Measurements from ENCODE around the gene DHX15. TPM values are rescaled to one million over a fixed set of nuclear protein-coding genes. Genes with fewer than 3 reads are reported as not detected.

The DHX15 gene
- total and polyA plus RNA-seq, 9 of the 15 experiments (the other 6 are each of a cell fraction or from before 2014, with no cell fraction given) = 165 to 287 (median 208) TPM

- Histone ChIP-seq H3K9me1 (ENCODE audit: control insufficient read depth, insufficient read depth, low read length) (no peaks in the 10 kb centered on the region), H3K4me1 (replicated peaks in 1 of 2; ENCODE audit: control insufficient read depth in 2 of 2, insufficient read depth in 2 of 2, low read length in 2 of 2) (no peaks in the 10 kb centered on the region), H3K9ac (ENCODE audit: insufficient read depth in 1 of 2, low read depth in 2 of 2, low read length in 2 of 2) (no peak overlapping the region), H3K4me3 (no peak overlapping the region), H2AFZ (ENCODE audit: low read depth, low read length) (no peak overlapping the region), H3K36me3 (ENCODE audit: control insufficient read depth, insufficient read depth, low read length) (peaks cover 90% of the 10 kb centered on the region; the same call in 2 of the 3 replicates), H3K79me2 (ENCODE audit: control insufficient read depth, insufficient read depth, low read length) (peaks cover 99% of the 10 kb centered on the region), H4K20me1 (replicated peaks; ENCODE audit: control insufficient read depth, insufficient read depth, low read length) (peaks cover 65% of the 10 kb centered on the region), H3K4me2 (ENCODE audit: insufficient read depth, low read length) (no peak overlapping the region), H3K27ac (ENCODE audit: extremely low read depth, low read depth, low read length) (no peak overlapping the region), H3K9me3 (replicated peaks; ENCODE audit: control insufficient read depth, insufficient read depth, low read depth, low read length) (no peaks in the 10 kb centered on the region), H3K27me3 (ENCODE audit: control insufficient read depth in 2 of 2, insufficient read depth in 2 of 2, low read length in 2 of 2) (no peaks in the 10 kb centered on the region)
- ChIA-PET POLR2A (interaction anchor here (0.6 to 1.8 kb wide), 4 partner anchors 11 to 51 kb away, joined by 3 to 11 read pairs (median 4); partner anchors contain the start of gene DHX15), CTCF (ENCODE audit: low intra/inter-chr PET ratio) (no interaction called here)
- WGBS (ENCODE audit: insufficient coverage, low coverage, missing lambda C conversion rate) = 73% methylated on average over 3 of the region's 3 CpGs
- BruUV-seq (replicated peaks) = no TSS peak
- ATAC-seq (no peak), FAIRE-seq (no peak), DNase-seq (ENCODE audit: extremely low read depth in 1 of 4, low spot score in 3 of 4) (no peak)
- intact Hi-C loops (cut with micrococcal nuclease) = no loop called here
- TF ChIP-seq MAFG (tag; conservative IDR thresholded peaks at IDR 0.05) (0 out of 2 replicates have a peak, but pooled peaks have one; percentile 29), C11orf30 (IDR thresholded peaks at IDR 0.05; ENCODE audit: low read depth) (peak; percentile 62; the same call in 1 of the 2 replicates), MIER1 (IDR thresholded peaks at IDR 0.05; ENCODE audit: low read depth) (no peak), MAFK (IDR thresholded peaks at IDR 0.05; ENCODE audit: low read length) (peak; percentile 16; the same call in 1 of the 2 replicates), ZNF316 (IDR thresholded peaks at IDR 0.05) (peak; percentile 69)
- in situ Hi-C loops (cut with MboI) = no loop called here
These were observed 23.4 kb downstream of the DHX15 start for GRCh38 chr4:24560868-24561368.

GRCh38 chr4:24559889-24560288, 24.5 kb downstream of the DHX15 start:
- Histone ChIP-seq H3K4me2 (ENCODE audit: insufficient read depth, low read length) (no peak overlapping the region), H2AFZ (ENCODE audit: low read depth, low read length) (no peak overlapping the region), H3K9me3 (replicated peaks; ENCODE audit: control insufficient read depth, insufficient read depth, low read depth, low read length) (no peaks in the 10 kb centered on the region), H3K27ac (ENCODE audit: extremely low read depth, low read depth, low read length) (no peak overlapping the region), H3K27me3 (ENCODE audit: control insufficient read depth in 2 of 2, insufficient read depth in 2 of 2, low read length in 2 of 2) (no peaks in the 10 kb centered on the region), H3K9ac (ENCODE audit: insufficient read depth in 1 of 2, low read depth in 2 of 2, low read length in 2 of 2) (no peak overlapping the region), H3K9me1 (ENCODE audit: control insufficient read depth, insufficient read depth, low read length) (no peaks in the 10 kb centered on the region), H4K20me1 (replicated peaks; ENCODE audit: control insufficient read depth, insufficient read depth, low read length) (peaks cover 65% of the 10 kb centered on the region), H3K4me3 (no peak overlapping the region), H3K79me2 (ENCODE audit: control insufficient read depth, insufficient read depth, low read length) (peaks cover 99% of the 10 kb centered on the region), H3K36me3 (ENCODE audit: control insufficient read depth, insufficient read depth, low read length) (peaks cover 87% of the 10 kb centered on the region), H3K4me1 (replicated peaks in 1 of 2; ENCODE audit: control insufficient read depth in 2 of 2, insufficient read depth in 2 of 2, low read length in 2 of 2) (no peaks in the 10 kb centered on the region)
- BruUV-seq (replicated peaks) = no TSS peak
- in situ Hi-C loops (cut with MboI) = no loop called here
- FAIRE-seq (no peak), DNase-seq (ENCODE audit: extremely low read depth in 1 of 4, low spot score in 3 of 4) (no peak), ATAC-seq (peak; percentile 51)
- ChIA-PET POLR2A (interaction anchor here (1.3 to 1.8 kb wide), 3 partner anchors 11 to 15 kb away, joined by 3 to 4 read pairs (median 3); no protein-coding TSS in a partner anchor), CTCF (ENCODE audit: low intra/inter-chr PET ratio) (no interaction called here)
- WGBS (ENCODE audit: insufficient coverage, low coverage, missing lambda C conversion rate) = 87% methylated on average over 2 of the region's 2 CpGs
- intact Hi-C loops (cut with micrococcal nuclease) = no loop called here
- TF ChIP-seq ZNF165 (CRISPR knock-in tag; IDR thresholded peaks at IDR 0.05; ENCODE audit: borderline replicate concordance) = no peak
- TF ChIP-seq CCNT2 (IDR thresholded peaks at IDR 0.05; ENCODE audit: borderline replicate concordance, extremely low read depth, insufficient read length, low read depth, low read length) = no peak
- no peak for TF ChIP-seq BRD4 (IDR thresholded peaks at IDR 0.05)
- no peak for TF ChIP-seq FIP1L1 (IDR thresholded peaks at IDR 0.05; ENCODE audit: low read depth, low read length, poor library complexity, severe bottlenecking)
- no peak for TF ChIP-seq TEAD4 (IDR thresholded peaks at IDR 0.05; ENCODE audit: low read length)
- no peak for TF ChIP-seq TEAD4 (CRISPR knock-in tag; IDR thresholded peaks at IDR 0.05; ENCODE audit: borderline replicate concordance)
- TF ChIP-seq ZNF134 (CRISPR knock-in tag; conservative IDR thresholded peaks at IDR 0.05) = no peak
- no peak for TF ChIP-seq U2AF1 (optimal IDR thresholded peaks at IDR 0.05; ENCODE audit: low read depth, low read length)
- TF ChIP-seq EP400 (IDR thresholded peaks at IDR 0.05) = no peak
- no peak for TF ChIP-seq TEAD2 (tag; IDR thresholded peaks at IDR 0.05)
- no peak for TF ChIP-seq ZNF398 (CRISPR knock-in tag; IDR thresholded peaks at IDR 0.05)
- no peak for TF ChIP-seq SOX6 (IDR thresholded peaks at IDR 0.05)
- TF ChIP-seq CSDE1 (IDR thresholded peaks at IDR 0.05) = no peak

Data from K562 (cell line).